GM21576 (cell line): ENCODE measurements around the gene MGAT5B.

Experiments
- ATAC-seq: cut with Tn5 transposase; IDR thresholded peaks from one replicate; pipeline ENCODE4 v1.9.1; 2021; ENCODE audit warnings: mild to moderate bottlenecking, moderate library complexity; ENCODE audit not compliant: unreplicated experiment

Gene MGAT5B

GRCh38 chr17:76924345-76925342 is 56.4 kb downstream of the MGAT5B start:
- no peak for ATAC-seq

GRCh38 chr17:76925441-76925891 is 57.3 kb downstream of the MGAT5B start:
- no peak for ATAC-seq

- no peak for ATAC-seq
Observed at GRCh38 chr17:76926237-76926866, 58.1 kb downstream of the MGAT5B start.

GRCh38 chr17:76927577-76927976 is 59.4 kb downstream of the MGAT5B start:
- no peak for ATAC-seq

GRCh38 chr17:76927982-76928381 is 59.8 kb downstream of the MGAT5B start:
- no peak for ATAC-seq

GRCh38 chr17:76929148-76929547 is 60.9 kb downstream of the MGAT5B start:
- ATAC-seq = no peak

- ATAC-seq = no peak
Observed at GRCh38 chr17:76929601-76930000, 61.4 kb downstream of the MGAT5B start.

- no peak for ATAC-seq
Observed at GRCh38 chr17:76930107-76930506, 61.9 kb downstream of the MGAT5B start.

GRCh38 chr17:76932402-76933333 is 64.5 kb downstream of the MGAT5B start:
- ATAC-seq = no peak

- ATAC-seq = no peak
Observed at GRCh38 chr17:76934561-76935320, 66.5 kb downstream of the MGAT5B start.

GRCh38 chr17:76935331-76935730 is 67.1 kb downstream of the MGAT5B start:
- ATAC-seq = no peak

- ATAC-seq = no peak
Observed at GRCh38 chr17:76937238-76937637, 69.0 kb downstream of the MGAT5B start.

- ATAC-seq = no peak
Observed at GRCh38 chr17:76938009-76938408, 69.8 kb downstream of the MGAT5B start.

GRCh38 chr17:76940295-76940694 is 72.1 kb downstream of the MGAT5B start:
- ATAC-seq = no peak

- no peak for ATAC-seq
Observed at GRCh38 chr17:76940738-76941350, 72.6 kb downstream of the MGAT5B start.

GRCh38 chr17:76943202-76943601 is 75.0 kb downstream of the MGAT5B start:
- no peak for ATAC-seq

GRCh38 chr17:76943781-76944213 is 75.6 kb downstream of the MGAT5B start:
- no peak for ATAC-seq

- ATAC-seq = no peak
Observed at GRCh38 chr17:76944477-76944876, 76.3 kb downstream of the MGAT5B start.

- ATAC-seq = no peak
Observed at GRCh38 chr17:76946111-76946771, 78.0 kb downstream of the MGAT5B start.
